Esophagus squamous epithelium (tissue), 4 donors: ENCODE data around the gene OR52W1.
A peak's percentile ranks its signal among the peaks of the same experiment; 100 is the strongest.

Experiments used
- POLR2A ChIP-seq, 4 donors: fragments of 450-650 bp; IDR thresholded peaks; one replicate each; pipeline ENCODE4 v1.6.1; 2017; ENCODE audit warnings: antibody characterized with exemption in 4 of 4, mild to moderate bottlenecking in 4 of 4, moderate library complexity in 3 of 4
- TF ChIP-seq, protein P1 (sequence below), 6 experiments: fragments of 450-650 bp in 4 of 6; fragments of 200-600 bp in 2 of 6; sonication (generic) in 2 of 6; IDR thresholded peaks; one replicate each; pipeline ENCODE4 v1.5.1; 2016 to 2019; ENCODE audit warnings: antibody characterized with exemption in 6 of 6, mild to moderate bottlenecking in 4 of 6, moderate library complexity in 4 of 6

- TF ChIP-seq, protein P1, sequence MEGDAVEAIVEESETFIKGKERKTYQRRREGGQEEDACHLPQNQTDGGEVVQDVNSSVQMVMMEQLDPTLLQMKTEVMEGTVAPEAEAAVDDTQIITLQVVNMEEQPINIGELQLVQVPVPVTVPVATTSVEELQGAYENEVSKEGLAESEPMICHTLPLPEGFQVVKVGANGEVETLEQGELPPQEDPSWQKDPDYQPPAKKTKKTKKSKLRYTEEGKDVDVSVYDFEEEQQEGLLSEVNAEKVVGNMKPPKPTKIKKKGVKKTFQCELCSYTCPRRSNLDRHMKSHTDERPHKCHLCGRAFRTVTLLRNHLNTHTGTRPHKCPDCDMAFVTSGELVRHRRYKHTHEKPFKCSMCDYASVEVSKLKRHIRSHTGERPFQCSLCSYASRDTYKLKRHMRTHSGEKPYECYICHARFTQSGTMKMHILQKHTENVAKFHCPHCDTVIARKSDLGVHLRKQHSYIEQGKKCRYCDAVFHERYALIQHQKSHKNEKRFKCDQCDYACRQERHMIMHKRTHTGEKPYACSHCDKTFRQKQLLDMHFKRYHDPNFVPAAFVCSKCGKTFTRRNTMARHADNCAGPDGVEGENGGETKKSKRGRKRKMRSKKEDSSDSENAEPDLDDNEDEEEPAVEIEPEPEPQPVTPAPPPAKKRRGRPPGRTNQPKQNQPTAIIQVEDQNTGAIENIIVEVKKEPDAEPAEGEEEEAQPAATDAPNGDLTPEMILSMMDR (IDR thresholded peaks at IDR 0.05) = no peak
- peak in 3 of 4 donors; percentile 27 to 74 (median 70) for TF ChIP-seq POLR2A (IDR thresholded peaks at IDR 0.05)
Observed at GRCh38 chr11:6234387-6235107, 35.5 kb downstream of the OR52W1 start, which contains the start of gene FHIP1B.
